Activated CD8-positive, alpha-beta T cell treated with anti-CD3 and anti-CD28 coated beads for 36 hours (primary cell): Measurements from ENCODE around the gene ZNF575. TPM values are rescaled to one million over a fixed set of nuclear protein-coding genes. Genes with fewer than 3 reads are reported as not detected.

Experiments used
- ATAC-seq: fragments of 200-7000 bp; cut with Tn5 transposase; one replicate; pipeline ENCODE4 v1.10.0; 2021; ENCODE audit warnings: mild to moderate bottlenecking, moderate library complexity
- CTCF ChIA-PET: fragments of 350-600 bp; sonication (Branson Sonifier 250); formaldehyde crosslinking; loops from one replicate; lab custom pipeline; 2021; ENCODE audit warnings: antibody characterized with exemption; lab: Charles Lee
- POLR2A ChIA-PET: fragments of 350-600 bp; sonication (Branson Sonifier 250); formaldehyde crosslinking; loops from one replicate; lab custom pipeline; 2021; ENCODE audit warnings: antibody characterized with exemption; lab: Charles Lee
- DNase-seq: peaks from one replicate; pipeline ENCODE4 v3.0.0-alpha.2; 2020
- H3K27ac Mint-ChIP-seq: one replicate; pipeline ENCODE4 v1.8.0; 2021; ENCODE audit warnings: mild to moderate bottlenecking, mixed read lengths
- H3K27me3 Mint-ChIP-seq: one replicate; pipeline ENCODE4 v1.8.0; 2021; ENCODE audit warnings: mixed read lengths
- H3K36me3 Mint-ChIP-seq: one replicate; pipeline ENCODE4 v1.8.0; 2021; ENCODE audit warnings: low read depth, mixed read lengths
- H3K4me1 Mint-ChIP-seq: one replicate; pipeline ENCODE4 v1.8.0; 2021; ENCODE audit warnings: low read depth, mixed read lengths
- H3K4me3 Mint-ChIP-seq: one replicate; pipeline ENCODE4 v1.8.0; 2021; ENCODE audit warnings: mild to moderate bottlenecking, moderate library complexity, mixed read lengths
- H3K9me3 Mint-ChIP-seq: one replicate; pipeline ENCODE4 v1.8.0; 2021; ENCODE audit warnings: mixed read lengths
- intact Hi-C: fragments of 100-400 bp; cut with micrococcal nuclease; formaldehyde crosslinking; loops from one replicate; pipeline ENCODE4 v1.10.0; 2022
- total RNA-seq, 2 experiments: library from RNA; stranded (reverse); gene quantifications; one replicate each; pipeline ENCODE4 v1.2.3, GENCODE V29; 2021
- TF ChIP-seq, protein P1 (sequence below): fragments of 200-600 bp; IDR thresholded peaks from one replicate; pipeline ENCODE4 v1.8.0; 2022; ENCODE audit warnings: antibody characterized with exemption, mild to moderate bottlenecking

Gene ZNF575
- total RNA-seq, 2 experiments from 2014 or later: 1.2 to 2.0 TPM

DNA sequence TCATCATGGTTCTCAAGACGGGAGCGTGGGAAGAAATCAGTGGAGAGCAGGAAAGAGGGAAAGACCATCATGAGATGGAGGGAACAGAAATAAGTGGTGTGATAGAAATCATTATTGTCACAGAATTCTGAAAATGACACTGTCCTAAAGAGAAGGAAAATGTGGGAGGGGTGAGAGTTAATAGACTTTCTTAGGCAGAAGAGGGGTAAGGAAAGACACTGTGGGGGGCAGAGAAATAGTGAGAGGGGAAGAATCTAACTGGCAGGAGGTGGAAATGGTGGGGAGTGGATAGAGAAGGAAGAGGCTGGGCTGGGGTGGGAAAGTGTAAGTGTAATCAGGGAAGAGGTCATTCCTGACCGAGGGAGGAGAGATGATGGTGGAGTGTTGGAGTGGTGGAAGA lies 45.8 kb downstream of the ZNF575 start:
- Mint-ChIP-seq H3K36me3 (peaks cover 5% of the 10 kb centered on the region), H3K4me1 (peaks cover 29% of the 10 kb centered on the region), H3K27ac (peak overlapping the region; percentile 48), H3K4me3 (peak overlapping the region; percentile 94), H3K27me3 (no peaks in the 10 kb centered on the region), H3K9me3 (no peaks in the 10 kb centered on the region)
- ChIA-PET POLR2A (no interaction called here), CTCF (interaction anchor here (2.5 to 5.3 kb wide), 2 partner anchors 17 to 24 kb away, joined by 11 to 62 read pairs; partner anchors contain the start of genes IRGQ and ZNF576)
- TF ChIP-seq, protein P1, sequence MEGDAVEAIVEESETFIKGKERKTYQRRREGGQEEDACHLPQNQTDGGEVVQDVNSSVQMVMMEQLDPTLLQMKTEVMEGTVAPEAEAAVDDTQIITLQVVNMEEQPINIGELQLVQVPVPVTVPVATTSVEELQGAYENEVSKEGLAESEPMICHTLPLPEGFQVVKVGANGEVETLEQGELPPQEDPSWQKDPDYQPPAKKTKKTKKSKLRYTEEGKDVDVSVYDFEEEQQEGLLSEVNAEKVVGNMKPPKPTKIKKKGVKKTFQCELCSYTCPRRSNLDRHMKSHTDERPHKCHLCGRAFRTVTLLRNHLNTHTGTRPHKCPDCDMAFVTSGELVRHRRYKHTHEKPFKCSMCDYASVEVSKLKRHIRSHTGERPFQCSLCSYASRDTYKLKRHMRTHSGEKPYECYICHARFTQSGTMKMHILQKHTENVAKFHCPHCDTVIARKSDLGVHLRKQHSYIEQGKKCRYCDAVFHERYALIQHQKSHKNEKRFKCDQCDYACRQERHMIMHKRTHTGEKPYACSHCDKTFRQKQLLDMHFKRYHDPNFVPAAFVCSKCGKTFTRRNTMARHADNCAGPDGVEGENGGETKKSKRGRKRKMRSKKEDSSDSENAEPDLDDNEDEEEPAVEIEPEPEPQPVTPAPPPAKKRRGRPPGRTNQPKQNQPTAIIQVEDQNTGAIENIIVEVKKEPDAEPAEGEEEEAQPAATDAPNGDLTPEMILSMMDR: no peak
- intact Hi-C loops: no loop called here
- DNase-seq (no peak), ATAC-seq (no peak)

DNA sequence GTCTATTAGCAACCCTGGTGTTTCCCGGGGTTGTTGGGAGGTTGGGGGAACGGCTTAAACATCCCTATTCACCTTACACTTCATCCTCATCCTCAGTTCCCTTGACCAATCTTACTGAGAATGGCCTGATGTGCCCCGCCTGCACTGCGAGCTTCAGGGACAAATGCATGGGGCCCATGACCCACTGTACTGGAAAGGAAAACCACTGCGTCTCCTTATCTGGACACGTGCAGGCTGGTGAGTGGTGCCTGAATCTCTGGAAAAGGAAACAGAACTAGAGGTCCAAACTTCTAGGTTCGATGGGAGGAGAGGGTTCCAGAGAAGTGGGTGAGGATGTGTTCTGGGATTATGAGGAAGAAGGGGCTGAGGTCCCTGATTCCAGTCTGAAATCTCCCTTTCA lies 48.5 kb downstream of the ZNF575 start:
- POLR2A ChIA-PET: interaction anchor here (2.0 kb wide), 1 partner anchor 16 kb away, joined by 10 read pairs; the partner anchor contains the start of genes IRGQ and ZNF576
- Mint-ChIP-seq H3K36me3 (peaks cover 9% of the 10 kb centered on the region), H3K27me3 (no peaks in the 10 kb centered on the region), H3K27ac (peak overlapping the region; percentile 88), H3K4me1 (peaks cover 23% of the 10 kb centered on the region), H3K9me3 (no peaks in the 10 kb centered on the region), H3K4me3 (peak overlapping the region; percentile 94)
- intact Hi-C loops: no loop called here
- CTCF ChIA-PET: interaction anchor here (0.9 to 2.5 kb wide), 2 partner anchors 13 to 26 kb away, joined by 5 to 11 read pairs; no protein-coding TSS in a partner anchor
- no peak for DNase-seq
- no peak for ATAC-seq
- TF ChIP-seq, protein P1: no peak

DNA sequence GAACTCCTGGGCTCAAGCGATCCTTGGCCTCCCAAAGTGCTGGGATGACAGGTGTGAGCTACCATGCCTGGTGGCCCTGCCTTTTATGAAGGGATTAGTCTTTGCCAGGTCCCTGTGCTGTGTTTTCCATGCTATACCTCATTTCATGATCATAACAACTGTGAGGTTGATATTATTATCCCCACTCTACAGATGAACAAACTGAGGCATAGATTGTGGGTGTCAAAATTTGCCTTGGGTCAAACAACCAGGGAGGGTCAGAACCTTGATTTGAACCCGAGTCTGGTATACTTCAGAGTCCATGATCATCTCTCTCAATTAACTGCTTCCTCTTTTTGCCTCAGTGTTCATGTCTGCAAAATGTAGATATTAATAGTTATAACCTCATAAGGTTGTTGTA lies 49.5 kb downstream of the ZNF575 start:
- peaks cover 20% of the 10 kb centered on the region for H3K4me1 Mint-ChIP-seq
- CTCF ChIA-PET: interaction anchor here (1.5 to 2.1 kb wide), 2 partner anchors 12 to 28 kb away, joined by 5 to 7 read pairs; no protein-coding TSS in a partner anchor
- no peak overlapping the region for H3K27ac Mint-ChIP-seq
- H3K36me3 Mint-ChIP-seq: peaks cover 9% of the 10 kb centered on the region
- TF ChIP-seq, protein P1: no peak
- DNase-seq: no peak
- POLR2A ChIA-PET: interaction anchor here (0.6 kb wide), 1 partner anchor 26 kb away, joined by 3 read pairs; no protein-coding TSS in a partner anchor
- ATAC-seq: no peak
- H3K9me3 Mint-ChIP-seq: no peaks in the 10 kb centered on the region
- H3K4me3 Mint-ChIP-seq: no peak overlapping the region
- intact Hi-C loops: no loop called here
- no peaks in the 10 kb centered on the region for H3K27me3 Mint-ChIP-seq

DNA sequence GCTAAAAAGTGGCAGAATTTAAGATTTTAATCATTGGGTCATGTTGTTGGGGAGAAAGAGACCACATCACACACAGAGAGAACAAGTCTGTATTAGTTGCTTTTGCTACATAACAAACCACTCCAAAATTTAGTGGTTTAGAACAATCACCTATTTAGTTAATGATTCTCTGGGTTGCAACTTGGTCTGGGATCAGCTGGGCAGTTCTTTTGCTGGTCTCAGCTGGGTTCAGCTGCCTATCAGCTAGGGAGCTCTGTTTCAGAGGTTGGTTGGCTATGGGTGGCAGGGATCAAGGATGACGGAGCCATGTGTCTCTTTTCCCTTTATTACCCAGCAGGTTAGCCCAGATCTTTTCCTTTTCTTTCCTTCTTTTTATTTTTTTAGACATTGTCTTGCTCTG lies 51.5 kb downstream of the ZNF575 start:
- peaks cover 12% of the 10 kb centered on the region for H3K4me1 Mint-ChIP-seq
- no peak for DNase-seq
- POLR2A ChIA-PET: interaction anchor here (0.7 to 1.6 kb wide), 2 partner anchors 12 to 28 kb away, joined by 3 to 4 read pairs; partner anchors contain the start of gene ZNF576
- H3K36me3 Mint-ChIP-seq: peaks cover 12% of the 10 kb centered on the region
- peak overlapping the region; percentile 35 for H3K27ac Mint-ChIP-seq
- H3K4me3 Mint-ChIP-seq: no peak overlapping the region
- TF ChIP-seq, protein P1: no peak
- no peaks in the 10 kb centered on the region for H3K9me3 Mint-ChIP-seq
- intact Hi-C loops: no loop called here
- CTCF ChIA-PET: interaction anchor here (0.6 to 3.5 kb wide), 5 partner anchors 10 to 84 kb away, joined by 3 to 26 read pairs (median 3); no protein-coding TSS in a partner anchor
- ATAC-seq: no peak
- H3K27me3 Mint-ChIP-seq: no peaks in the 10 kb centered on the region

Other genes starting within 250 kb of the ZNF575 start
- gene CD177, start 179.5 kb upstream of the ZNF575 start, total RNA-seq: not detected
- not detected for gene TEX101, start 118.3 kb upstream of the ZNF575 start, total RNA-seq
- 1 to 10 TPM; 4.4 to 4.9 TPM for gene LYPD3, start 67.6 kb upstream of the ZNF575 start, total RNA-seq
- gene PHLDB3, start 28.4 kb upstream of the ZNF575 start, total RNA-seq: 10 to 100 TPM; 14.7 to 17.5 TPM
- 10 to 100 TPM; 50.9 to 57.1 TPM for gene ETHE1, start 6.0 kb upstream of the ZNF575 start, total RNA-seq
- 10 to 100 TPM; 29.4 to 32.4 TPM for gene XRCC1, start 42.3 kb downstream of the ZNF575 start, total RNA-seq
- gene PINLYP, start 42.6 kb downstream of the ZNF575 start, total RNA-seq: 10 to 100 TPM in 1 of 2 experiments, 1 to 10 TPM in 1; 9.7 to 12.3 TPM
- 10 to 100 TPM; 17.1 to 17.9 TPM for gene IRGQ, start 62.9 kb downstream of the ZNF575 start, total RNA-seq
- 10 to 100 TPM in 1 of 2 experiments, 1 to 10 TPM in 1; 8.8 to 12.2 TPM for gene ZNF576, start 63.4 kb downstream of the ZNF575 start, total RNA-seq
- under 1 TPM; 0.41 to 0.54 TPM for gene SRRM5, start 78.9 kb downstream of the ZNF575 start, total RNA-seq
- 10 to 100 TPM; 12.3 to 13.4 TPM for gene ZNF428, start 86.4 kb downstream of the ZNF575 start, total RNA-seq
- under 1 TPM; 0.22 to 0.38 TPM for gene CADM4, start 106.7 kb downstream of the ZNF575 start, total RNA-seq
- gene PLAUR, start 137.0 kb downstream of the ZNF575 start, total RNA-seq: 10 to 100 TPM; 11.1 to 13.3 TPM
- gene IRGC, start 182.9 kb downstream of the ZNF575 start, total RNA-seq: not detected
- 10 to 100 TPM; 48.9 to 53.1 TPM for gene SMG9, start 221.8 kb downstream of the ZNF575 start, total RNA-seq
- gene KCNN4, start 247.8 kb downstream of the ZNF575 start, total RNA-seq: 10 to 100 TPM; 49.5 to 49.6 TPM